Measurements from ENCODE around the gene RUNX1. TPM values are rescaled to one million over a fixed set of nuclear protein-coding genes. Genes with fewer than 3 reads are reported as not detected.

The RUNX1 gene
- total and polyA plus RNA-seq, 10 of the 15 experiments (the other 5 are each of a cell fraction or from before 2014, with no cell fraction given): 0.90 to 15.2 (median 4.1) TPM

- Histone ChIP-seq H3K79me2 (ENCODE audit: control insufficient read depth, insufficient read depth, low read length) (no peaks in the 10 kb centered on the region), H3K4me1 (ENCODE audit: control insufficient read depth, insufficient read depth, low read length) (peaks cover 8% of the 10 kb centered on the region), H3K4me2 (ENCODE audit: control insufficient read depth, insufficient read depth) (no peak overlapping the region), H3K27ac (ENCODE audit: control insufficient read depth, insufficient read depth) (no peak overlapping the region), H3K9ac (ENCODE audit: control insufficient read depth, insufficient read depth, low read length) (no peak overlapping the region), H2AFZ (ENCODE audit: control insufficient read depth, low read depth, low read length) (no peak overlapping the region), H3K4me3 (no peak overlapping the region), H3K36me3 (ENCODE audit: control insufficient read depth in 2 of 2, insufficient read depth in 2 of 2, low read length in 1 of 2) (0 out of 4 replicates have a peak, but pooled peaks cover 0 to 7% of the 10 kb centered on the region in 2 experiments), H4K20me1 (ENCODE audit: control insufficient read depth, insufficient read depth) (no peaks in the 10 kb centered on the region), H3K9me3 (replicated peaks; ENCODE audit: control insufficient read depth, insufficient read depth, low read length) (no peaks in the 10 kb centered on the region), H3K27me3 (replicated peaks in 1 of 2; ENCODE audit: control insufficient read depth in 2 of 2, insufficient read depth in 2 of 2, low read length in 1 of 2) (no peaks in the 10 kb centered on the region)
- in situ Hi-C loops (cut with MboI) (no loop called here), intact Hi-C loops (cut with micrococcal nuclease; ENCODE audit: unreplicated experiment) (no loop called here)
- ChIA-PET POLR2A (no interaction called here), RAD21 (ENCODE audit: unreplicated experiment) (interaction anchor here (1.5 kb wide), 1 partner anchor 10 kb away, joined by 8 read pairs; no protein-coding TSS in a partner anchor), CTCF (interaction anchor here (1.6 to 2.2 kb wide), 2 partner anchors 10 to 130 kb away, joined by 4 to 10 read pairs; no protein-coding TSS in a partner anchor), SMC1A (ENCODE audit: uncharacterized antibody, unreplicated experiment) (interaction anchor here (1.1 to 1.5 kb wide), 2 partner anchors 10 to 68 kb away, joined by 3 to 4 read pairs; no protein-coding TSS in a partner anchor)
- TF ChIP-seq TCF12 (IDR thresholded peaks at IDR 0.05; ENCODE audit: low read depth, low read length): no peak
- TF ChIP-seq NKRF (conservative IDR thresholded peaks at IDR 0.05): no peak
- no peak for TF ChIP-seq RFX5 (IDR thresholded peaks at IDR 0.05; ENCODE audit: low read depth, low read length)
- TF ChIP-seq ZNF207 (IDR thresholded peaks at IDR 0.05; ENCODE audit: borderline replicate concordance): no peak
- TF ChIP-seq TBL1XR1 (IDR thresholded peaks at IDR 0.05; ENCODE audit: low read depth, low read length): no peak
- TF ChIP-seq MAX (IDR thresholded peaks at IDR 0.05; ENCODE audit: low read depth, low read length): no peak
- TF ChIP-seq TARDBP (IDR thresholded peaks at IDR 0.05; ENCODE audit: borderline replicate concordance): no peak
- TF ChIP-seq POU2F2 (IDR thresholded peaks at IDR 0.05; ENCODE audit: borderline replicate concordance, low read depth, low read length): no peak
- no peak for TF ChIP-seq HDGF (IDR thresholded peaks at IDR 0.05)
- TF ChIP-seq NFYB (IDR thresholded peaks at IDR 0.05; ENCODE audit: insufficient read depth, low read depth, low read length): no peak
- DNase-seq (ENCODE audit: low read depth, low spot score) (no peak), FAIRE-seq (no peak), ATAC-seq (no peak)
- over 99% methylated on average over 6 of the region's 6 CpGs for WGBS (ENCODE audit: insufficient coverage, insufficient replicate concordance, low lambda C conversion rate, missing lambda C conversion rate)
- BruUV-seq (replicated peaks): TSS peak; percentile 9
These were observed 173.3 kb downstream of the RUNX1 start for GRCh38 chr21:34875830-34876229.

Measured in GM12878 (cell line).